ENCODE results near the gene TRPT1.

- TF ChIP-seq CTCF (IDR thresholded peaks at IDR 0.05) (no peak), POLR2AphosphoS5 (IDR thresholded peaks at IDR 0.05) (no peak), POLR2A (IDR thresholded peaks at IDR 0.05) (no peak), EP300 (IDR thresholded peaks at IDR 0.05) (no peak)
Observed at GRCh38 chr11:64222651-64223000, 3.4 kb downstream of the TRPT1 start.
